ENCODE results near the gene FRMPD3. TPM values are rescaled to one million over a fixed set of nuclear protein-coding genes. Genes with fewer than 3 reads are reported as not detected.

FRMPD3 gene
- total and polyA plus RNA-seq, 9 donors = 0.70 to 8.2 (median 1.8) TPM

DNA sequence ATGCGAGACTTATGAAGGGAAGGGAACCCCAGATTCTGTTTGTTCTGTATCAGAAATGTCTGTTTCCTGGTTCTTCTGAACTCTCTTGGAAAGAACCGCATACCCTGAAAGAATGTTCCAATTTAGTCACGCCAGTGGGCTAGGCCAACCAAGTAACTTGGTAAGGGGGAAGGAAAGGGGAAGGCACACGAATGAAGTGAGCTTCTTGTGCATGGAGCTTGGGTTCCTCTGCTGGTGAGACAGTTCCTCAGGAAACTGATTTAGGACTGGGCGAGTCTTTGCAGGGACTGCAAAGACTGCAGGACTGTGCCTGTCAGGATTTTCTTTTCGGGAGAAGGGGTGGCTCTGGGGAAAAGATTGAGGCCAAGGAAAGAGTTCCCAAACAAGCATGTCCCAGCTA lies 35.6 kb downstream of the FRMPD3 start:
- no peaks in the 10 kb centered on the region for H3K4me1 ChIP-seq (ENCODE audit: insufficient read depth)
- TF ChIP-seq POLR2A (IDR thresholded peaks at IDR 0.05) (no peak), EP300 (IDR thresholded peaks at IDR 0.05) (no peak)
- TF ChIP-seq, protein P1, sequence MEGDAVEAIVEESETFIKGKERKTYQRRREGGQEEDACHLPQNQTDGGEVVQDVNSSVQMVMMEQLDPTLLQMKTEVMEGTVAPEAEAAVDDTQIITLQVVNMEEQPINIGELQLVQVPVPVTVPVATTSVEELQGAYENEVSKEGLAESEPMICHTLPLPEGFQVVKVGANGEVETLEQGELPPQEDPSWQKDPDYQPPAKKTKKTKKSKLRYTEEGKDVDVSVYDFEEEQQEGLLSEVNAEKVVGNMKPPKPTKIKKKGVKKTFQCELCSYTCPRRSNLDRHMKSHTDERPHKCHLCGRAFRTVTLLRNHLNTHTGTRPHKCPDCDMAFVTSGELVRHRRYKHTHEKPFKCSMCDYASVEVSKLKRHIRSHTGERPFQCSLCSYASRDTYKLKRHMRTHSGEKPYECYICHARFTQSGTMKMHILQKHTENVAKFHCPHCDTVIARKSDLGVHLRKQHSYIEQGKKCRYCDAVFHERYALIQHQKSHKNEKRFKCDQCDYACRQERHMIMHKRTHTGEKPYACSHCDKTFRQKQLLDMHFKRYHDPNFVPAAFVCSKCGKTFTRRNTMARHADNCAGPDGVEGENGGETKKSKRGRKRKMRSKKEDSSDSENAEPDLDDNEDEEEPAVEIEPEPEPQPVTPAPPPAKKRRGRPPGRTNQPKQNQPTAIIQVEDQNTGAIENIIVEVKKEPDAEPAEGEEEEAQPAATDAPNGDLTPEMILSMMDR (IDR thresholded peaks at IDR 0.05) = no peak
- H3K27me3 ChIP-seq = no peaks in the 10 kb centered on the region
- intact Hi-C loops (cut with DNase I) = no loop called here
- H3K27ac ChIP-seq = peak overlapping the region in 1 of 2 donors; percentile 52
- H3K4me3 ChIP-seq = no peak overlapping the region
- peak in 1 of 5 donors; percentile 22 for DNase-seq
- H3K36me3 ChIP-seq = no peaks in the 10 kb centered on the region
- H3K9me3 ChIP-seq = no peaks in the 10 kb centered on the region
- WGBS, 3 donors = 60 to 65% (median 60%) methylated on average over 6 of the region's 6 CpGs

DNA sequence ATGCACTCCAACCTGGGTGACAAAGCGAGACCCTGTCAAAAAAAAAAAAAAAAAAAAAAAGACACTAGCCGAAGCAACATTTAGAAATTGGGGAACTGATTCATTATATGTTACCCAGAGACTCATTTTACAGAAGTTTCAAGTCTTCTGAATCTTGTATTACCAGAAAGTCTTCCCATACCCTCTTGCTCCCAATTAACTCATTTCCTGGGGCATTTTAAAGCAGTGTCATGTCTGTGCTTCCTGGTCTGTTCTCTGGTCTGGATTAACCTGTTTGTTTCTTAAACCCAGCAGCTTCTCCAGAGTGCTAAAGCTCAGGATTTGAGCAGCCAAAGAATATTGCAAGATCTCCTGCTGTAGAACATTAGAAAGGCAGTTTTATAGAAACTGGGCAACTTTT lies 43.7 kb downstream of the FRMPD3 start:
- WGBS, 3 donors = 76 to 90% (median 83%) methylated on average over 2 of the region's 2 CpGs
- H3K4me1 ChIP-seq (ENCODE audit: insufficient read depth) = no peaks in the 10 kb centered on the region
- H3K27ac ChIP-seq = no peak overlapping the region
- no peak for DNase-seq
- no peaks in the 10 kb centered on the region for H3K27me3 ChIP-seq
- H3K4me3 ChIP-seq = no peak overlapping the region
- H3K9me3 ChIP-seq = no peaks in the 10 kb centered on the region
- TF ChIP-seq EP300 (IDR thresholded peaks at IDR 0.05) (no peak), POLR2A (IDR thresholded peaks at IDR 0.05) (no peak)
- TF ChIP-seq, protein P1 (IDR thresholded peaks at IDR 0.05) = no peak
- intact Hi-C loops (cut with DNase I) = no loop called here
- H3K36me3 ChIP-seq = no peaks in the 10 kb centered on the region

DNA sequence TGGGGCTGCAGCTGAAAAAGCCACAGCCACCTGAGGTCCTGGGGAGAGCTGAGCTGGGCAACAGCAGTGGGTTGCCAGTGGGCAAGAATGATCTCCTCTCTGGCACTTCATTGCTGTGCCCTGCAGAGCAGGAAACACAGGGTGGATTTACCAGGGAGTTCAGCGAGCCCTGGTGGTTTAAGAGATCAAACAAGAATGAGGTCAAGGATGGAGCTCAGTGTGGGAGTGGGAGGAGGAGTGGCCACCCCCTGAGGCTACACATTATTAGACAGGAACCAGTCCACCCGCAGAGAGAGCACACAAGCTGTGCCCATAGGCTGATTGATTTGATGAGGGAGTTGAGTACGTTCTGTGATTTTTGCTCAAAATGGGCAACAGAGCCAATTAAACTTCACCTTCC lies 47.3 kb downstream of the FRMPD3 start:
- Histone ChIP-seq H3K4me3 (no peak overlapping the region), H3K36me3 (no peaks in the 10 kb centered on the region), H3K9me3 (no peaks in the 10 kb centered on the region), H3K4me1 (ENCODE audit: insufficient read depth) (no peaks in the 10 kb centered on the region), H3K27ac (no peak overlapping the region), H3K27me3 (no peaks in the 10 kb centered on the region)
- TF ChIP-seq POLR2A (IDR thresholded peaks at IDR 0.05) (no peak), EP300 (IDR thresholded peaks at IDR 0.05) (no peak)
- TF ChIP-seq, protein P1 (IDR thresholded peaks at IDR 0.05) = no peak
- intact Hi-C loops (cut with DNase I) = no loop called here
- 48 to 60% (median 52%) methylated on average over 3 of the region's 3 CpGs for WGBS, 3 donors
- no peak for DNase-seq

Other genes starting within 250 kb of the FRMPD3 start
- 10 to 100 TPM in 1 of 7 donors, 1 to 10 TPM in 4, under 1 TPM in 2; 0.42 to 13.7 (median 1.8) TPM for gene NUP62CL, start 243.2 kb upstream of the FRMPD3 start, total RNA-seq
- gene NUP62CL, start 243.2 kb upstream of the FRMPD3 start, polyA plus RNA-seq = under 1 TPM; 0.53 to 0.55 TPM
- gene DNAAF6, start 243.0 kb upstream of the FRMPD3 start, total RNA-seq = 1 to 10 TPM in 1 of 7 donors, under 1 TPM in 2, not detected in 4; 0.20 to 1.1 (median 0.25) TPM
- gene DNAAF6, start 243.0 kb upstream of the FRMPD3 start, polyA plus RNA-seq = not detected
- gene PRPS1, start 178.9 kb downstream of the FRMPD3 start, total RNA-seq = 10 to 100 TPM; 19.6 to 40.9 (median 32.8) TPM
- gene PRPS1, start 178.9 kb downstream of the FRMPD3 start, polyA plus RNA-seq = 10 to 100 TPM; 20.0 to 72.3 TPM